Mesendoderm (in vitro differentiated cells): ENCODE data around the gene KIAA1549.
"Not testable (repeated sequence)": the region's sequence is repeated elsewhere in the genome, so short reads cannot be mapped to it uniquely, and the experiment has no call there.

ENCODE experiments used
- DNase-seq: peaks from one replicate; pipeline ENCODE4 v3.0.0; 2013
- H2AK5ac ChIP-seq: 2 replicates; pipeline ENCODE4 v1.6.1; 2013; ENCODE audit warnings: low read length, inconsistent platforms
- H2BK120ac ChIP-seq: 2 replicates; pipeline ENCODE4 v1.6.1; 2013; ENCODE audit warnings: low read depth, mild to moderate bottlenecking, low read length, moderate library complexity, mixed read lengths
- H2BK15ac ChIP-seq: replicated peaks from 2 replicates; pipeline ENCODE4 v1.6.1; 2013; ENCODE audit warnings: low read depth, mild to moderate bottlenecking, moderate library complexity
- H2BK5ac ChIP-seq: 2 replicates; pipeline ENCODE4 v1.6.1; 2013; ENCODE audit warnings: low read length, inconsistent platforms
- H3K18ac ChIP-seq: 2 replicates; pipeline ENCODE4 v1.6.1; 2013; ENCODE audit warnings: mild to moderate bottlenecking, low read length, mixed read lengths
- H3K23ac ChIP-seq: one replicate; pipeline ENCODE4 v1.6.1; 2013; ENCODE audit warnings: low read length
- H3K27ac ChIP-seq: 2 replicates; pipeline ENCODE4 v1.5.1; 2013; ENCODE audit warnings: low read depth, mild to moderate bottlenecking, inconsistent platforms, low read length, moderate library complexity
- H3K27me3 ChIP-seq: 2 replicates; pipeline ENCODE4 v1.6.1; 2013; ENCODE audit warnings: low read length, control low read depth, mild to moderate bottlenecking, inconsistent platforms; ENCODE audit not compliant: insufficient read depth, poor library complexity
- H3K36me3 ChIP-seq: 2 replicates; pipeline ENCODE4 v1.6.1; 2013; ENCODE audit warnings: low read length, inconsistent platforms; ENCODE audit not compliant: control insufficient read depth, insufficient read depth
- H3K4ac ChIP-seq: one replicate; pipeline ENCODE4 v1.6.1; 2013; ENCODE audit warnings: low read depth, mild to moderate bottlenecking, low read length, moderate library complexity
- H3K4me1 ChIP-seq: 2 replicates; pipeline ENCODE4 v1.6.1; 2013; ENCODE audit warnings: low read depth, low read length, inconsistent platforms; ENCODE audit not compliant: control insufficient read depth
- H3K4me2 ChIP-seq: 2 replicates; pipeline ENCODE4 v1.6.1; 2013; ENCODE audit warnings: low read length
- H3K4me3 ChIP-seq: 2 replicates; pipeline ENCODE4 v1.5.1; 2013; ENCODE audit warnings: mild to moderate bottlenecking, low read length
- H3K56ac ChIP-seq: one replicate; pipeline ENCODE4 v1.6.1; 2013; ENCODE audit warnings: low read length
- H3K79me1 ChIP-seq: 2 replicates; pipeline ENCODE4 v1.6.1; 2013; ENCODE audit warnings: low read length, inconsistent platforms
- H3K79me2 ChIP-seq: 2 replicates; pipeline ENCODE4 v1.6.1; 2013; ENCODE audit warnings: mild to moderate bottlenecking, low read length; ENCODE audit not compliant: control insufficient read depth, insufficient read depth
- H3K9ac ChIP-seq: 2 replicates; pipeline ENCODE4 v1.6.1; 2013; ENCODE audit warnings: low read length, inconsistent platforms
- H4K5ac ChIP-seq: one replicate; pipeline ENCODE4 v1.6.1; 2013; ENCODE audit warnings: low read length
- H4K8ac ChIP-seq: one replicate; pipeline ENCODE4 v1.6.1; 2013; ENCODE audit warnings: low read depth, mild to moderate bottlenecking, control low read depth, low read length, moderate library complexity
- whole genome bisulfite sequencing: extraction: QIAGEN DNeasy Blood & Tissue Kit; methylation state at CpG from one replicate; pipeline ENCODE4 v1.1.7; 2013; ENCODE audit warnings: low lambda C conversion rate, missing lambda C conversion rate; ENCODE audit not compliant: insufficient coverage; ENCODE audit errors: extremely low coverage; 5-methylcytosine and 5-hydroxymethylcytosine counted together

Gene KIAA1549

DNA sequence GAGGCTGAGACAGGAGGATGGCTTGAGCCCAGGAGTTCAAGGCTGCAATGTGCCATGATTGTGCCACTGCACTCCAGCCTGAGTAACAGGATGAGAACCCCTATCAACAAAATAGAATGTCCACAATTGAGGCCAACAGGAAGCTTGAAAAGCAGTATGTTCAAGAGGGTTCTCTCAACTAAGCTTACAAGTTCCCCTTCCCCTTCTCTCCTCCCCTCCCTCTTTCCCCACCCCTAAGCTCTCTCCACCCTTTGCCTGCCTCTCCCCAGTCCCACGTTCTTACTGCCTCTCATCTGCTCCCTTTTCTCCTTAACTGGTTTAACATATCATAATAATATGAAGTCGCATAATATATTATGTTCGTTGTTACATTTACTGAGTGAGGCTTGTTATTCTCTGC is 35.4 kb downstream of the KIAA1549 start:
- H3K79me1 ChIP-seq = peaks cover 5% of the 10 kb centered on the region
- WGBS = no CpG with 5 or more reads among the region's 3 CpGs

DNA sequence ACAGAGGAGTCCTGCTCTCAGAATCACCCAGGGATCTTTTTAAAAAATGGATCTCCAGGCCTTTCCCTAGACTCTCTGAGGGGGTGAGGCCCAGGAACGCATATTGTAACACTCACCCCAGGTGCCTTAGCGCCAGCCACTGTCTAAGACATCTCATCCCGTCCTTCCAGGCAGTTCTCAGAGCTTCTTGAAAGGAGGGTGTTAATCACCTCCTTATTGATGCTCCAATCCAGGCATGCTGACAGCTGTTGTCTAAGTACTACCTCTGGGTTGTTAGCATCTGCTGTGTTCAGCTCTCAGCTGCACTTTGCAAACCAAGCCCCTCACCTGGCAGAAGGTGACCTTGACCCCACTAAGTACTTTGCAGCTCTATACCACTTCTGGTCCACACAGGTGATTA is 36.0 kb downstream of the KIAA1549 start:
- Histone ChIP-seq H3K4me1 (peaks cover 4% of the 10 kb centered on the region), H3K4me2 (no peak overlapping the region), H2AK5ac (no peak overlapping the region), H3K4me3 (no peak overlapping the region), H3K36me3 (no peaks in the 10 kb centered on the region), H3K9ac (no peak overlapping the region), H3K18ac (no peak overlapping the region), H4K8ac (no peak overlapping the region), H3K27ac (no peak overlapping the region), H2BK5ac (no peak overlapping the region), H3K27me3 (no peaks in the 10 kb centered on the region), H4K5ac (no peak overlapping the region), H3K79me1 (peaks cover 5% of the 10 kb centered on the region), H3K79me2 (no peaks in the 10 kb centered on the region), H3K56ac (no peak overlapping the region), H2BK120ac (no peak overlapping the region), H3K4ac (no peak overlapping the region), H2BK15ac (no peak overlapping the region), H3K23ac (no peak overlapping the region)
- WGBS = no CpG with 5 or more reads among the region's 3 CpGs
- peak; percentile 81 for DNase-seq

More for the DNA sequence above, 35.4 kb downstream of the KIAA1549 start:
- Histone ChIP-seq H3K9ac (no peak overlapping the region), H3K4me1 (peaks cover 4% of the 10 kb centered on the region), H3K36me3 (no peaks in the 10 kb centered on the region), H2BK120ac (no peak overlapping the region), H4K8ac (no peak overlapping the region), H4K5ac (no peak overlapping the region), H2BK15ac (no peak overlapping the region), H3K4me2 (no peak overlapping the region), H3K79me2 (no peaks in the 10 kb centered on the region), H3K27ac (no peak overlapping the region), H3K18ac (no peak overlapping the region), H3K4ac (no peak overlapping the region), H3K27me3 (no peaks in the 10 kb centered on the region), H3K23ac (no peak overlapping the region), H3K56ac (no peak overlapping the region), H2BK5ac (no peak overlapping the region), H2AK5ac (no peak overlapping the region), H3K4me3 (no peak overlapping the region)
- no peak for DNase-seq

DNA sequence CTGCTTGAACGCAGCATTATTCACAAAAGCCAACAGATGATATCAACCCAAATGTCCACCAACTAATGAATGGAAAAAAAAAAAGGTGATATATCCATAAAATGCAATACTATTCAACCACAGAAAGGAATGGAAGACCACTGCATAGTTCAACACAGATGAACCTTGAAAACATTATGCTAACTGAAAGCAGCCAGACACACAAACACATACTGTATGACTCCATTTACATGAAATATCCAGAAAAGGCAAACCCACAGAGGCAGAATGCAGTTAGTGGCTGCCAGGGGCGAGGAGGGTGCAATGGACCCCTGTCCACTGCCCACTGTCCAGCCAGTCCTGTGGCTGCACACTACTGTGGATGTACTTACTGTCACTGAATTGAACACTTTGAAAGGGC is 36.6 kb downstream of the KIAA1549 start:
- Histone ChIP-seq H4K5ac (no peak overlapping the region), H4K8ac (no peak overlapping the region), H3K79me2 (no peaks in the 10 kb centered on the region), H3K4me1 (peaks cover 4% of the 10 kb centered on the region), H3K4me2 (no peak overlapping the region), H3K4ac (no peak overlapping the region), H3K27me3 (no peaks in the 10 kb centered on the region), H3K79me1 (peaks cover 4% of the 10 kb centered on the region), H3K18ac (no peak overlapping the region), H3K23ac (no peak overlapping the region), H3K27ac (no peak overlapping the region), H2BK120ac (no peak overlapping the region), H2BK15ac (no peak overlapping the region), H3K56ac (no peak overlapping the region), H3K36me3 (no peaks in the 10 kb centered on the region), H3K9ac (no peak overlapping the region), H2BK5ac (no peak overlapping the region), H3K4me3 (no peak overlapping the region), H2AK5ac (no peak overlapping the region)
- no CpG with 5 or more reads among the region's 2 CpGs for WGBS
- no peak for DNase-seq

DNA sequence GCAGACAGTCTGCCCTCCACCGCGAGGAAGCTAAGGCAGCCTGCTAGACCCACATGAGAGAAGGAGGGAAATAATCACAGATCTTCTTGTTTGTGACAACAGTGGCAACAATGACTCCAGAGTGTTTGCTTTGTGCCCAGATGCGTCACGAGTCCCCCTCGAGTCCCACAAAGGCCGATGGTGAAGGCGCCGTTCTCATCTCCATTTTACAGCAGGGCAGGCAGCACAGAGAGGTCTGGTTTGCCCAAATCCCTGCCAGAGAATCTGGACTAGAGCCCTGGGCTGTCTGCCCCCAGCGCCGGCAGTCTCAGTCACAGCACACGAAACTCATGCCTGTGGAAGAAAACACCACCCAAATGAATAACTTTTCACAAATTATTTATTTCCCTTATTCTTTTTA is 38.1 kb downstream of the KIAA1549 start:
- H3K18ac ChIP-seq = no peak overlapping the region
- H3K4ac ChIP-seq = no peak overlapping the region
- no CpG with 5 or more reads among the region's 11 CpGs for WGBS
- no peak for DNase-seq
- H3K27me3 ChIP-seq = no peaks in the 10 kb centered on the region
- H3K9ac ChIP-seq = no peak overlapping the region
- H3K4me1 ChIP-seq = peaks cover 4% of the 10 kb centered on the region
- peaks cover 2% of the 10 kb centered on the region for H3K79me1 ChIP-seq
- H2AK5ac ChIP-seq = no peak overlapping the region
- H4K8ac ChIP-seq = no peak overlapping the region
- no peak overlapping the region for H3K23ac ChIP-seq
- no peak overlapping the region for H2BK5ac ChIP-seq
- H3K4me3 ChIP-seq = no peak overlapping the region
- H2BK15ac ChIP-seq = no peak overlapping the region
- no peak overlapping the region for H2BK120ac ChIP-seq
- no peaks in the 10 kb centered on the region for H3K36me3 ChIP-seq
- H3K56ac ChIP-seq = no peak overlapping the region
- no peak overlapping the region for H3K27ac ChIP-seq
- no peak overlapping the region for H3K4me2 ChIP-seq
- H4K5ac ChIP-seq = no peak overlapping the region
- no peaks in the 10 kb centered on the region for H3K79me2 ChIP-seq

DNA sequence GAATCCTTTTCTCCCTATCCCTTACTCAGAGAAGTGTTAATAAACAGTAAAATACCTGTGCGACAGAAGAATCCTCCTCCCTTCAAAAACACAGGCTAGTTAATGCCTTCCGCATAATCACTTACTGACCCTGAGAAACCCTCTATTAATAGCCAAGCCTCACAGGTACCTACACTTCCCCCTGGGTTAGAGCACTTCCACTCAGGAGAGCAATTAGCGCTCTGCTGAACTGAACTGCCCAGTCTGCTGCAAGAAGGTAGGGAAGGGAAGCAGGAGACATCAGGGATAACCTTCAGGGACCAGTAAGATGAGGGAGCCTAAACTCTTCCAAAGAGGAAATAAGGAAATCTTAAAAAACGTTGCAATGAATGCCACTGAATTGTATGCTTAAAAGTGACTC is 39.6 kb downstream of the KIAA1549 start:
- WGBS = no CpG with 5 or more reads among the region's 4 CpGs
- H2BK120ac ChIP-seq = no peak overlapping the region
- DNase-seq = no peak

DNA sequence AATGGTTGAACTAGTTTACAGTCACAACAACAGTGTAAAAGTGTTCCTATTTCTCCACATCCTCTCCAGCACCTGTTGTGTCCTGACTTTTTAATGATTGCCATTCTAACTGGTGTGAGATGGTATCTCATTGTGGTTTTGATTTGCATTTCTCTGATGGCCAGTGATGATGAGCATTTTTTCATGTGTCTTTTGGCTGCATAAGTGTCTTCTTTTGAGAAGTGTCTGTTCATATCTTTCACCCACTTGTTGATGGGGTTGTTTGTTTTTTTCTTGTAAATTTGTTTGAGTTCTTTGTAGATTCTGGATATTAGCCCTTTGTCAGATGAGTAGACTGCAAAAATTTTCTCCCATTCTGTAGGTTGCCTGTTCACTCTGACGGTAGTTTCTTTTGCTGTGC is 40.6 kb downstream of the KIAA1549 start:
- H2BK15ac ChIP-seq, H3K18ac ChIP-seq, H3K4ac ChIP-seq, DNase-seq, H3K56ac ChIP-seq, H4K5ac ChIP-seq, H3K36me3 ChIP-seq, H2BK120ac ChIP-seq, H3K79me1 ChIP-seq, H3K27ac ChIP-seq, H3K9ac ChIP-seq, H2AK5ac ChIP-seq, H3K4me3 ChIP-seq, H3K4me2 ChIP-seq, H3K23ac ChIP-seq, H2BK5ac ChIP-seq, H3K27me3 ChIP-seq, H3K4me1 ChIP-seq, H3K79me2 ChIP-seq, H4K8ac ChIP-seq: not testable (repeated sequence)
- no CpG with 5 or more reads among the region's 1 CpG for WGBS

More for the DNA sequence above, 39.6 kb downstream of the KIAA1549 start:
- Histone ChIP-seq H4K8ac (no peak overlapping the region), H3K18ac (no peak overlapping the region), H3K79me1 (peaks cover 1% of the 10 kb centered on the region), H2BK15ac (no peak overlapping the region), H3K27me3 (no peaks in the 10 kb centered on the region), H2AK5ac (no peak overlapping the region), H3K27ac (no peak overlapping the region), H3K9ac (no peak overlapping the region), H3K4ac (no peak overlapping the region), H3K4me2 (no peak overlapping the region), H2BK5ac (no peak overlapping the region), H4K5ac (no peak overlapping the region), H3K4me3 (no peak overlapping the region), H3K36me3 (no peaks in the 10 kb centered on the region), H3K79me2 (no peaks in the 10 kb centered on the region), H3K4me1 (peaks cover 4% of the 10 kb centered on the region), H3K56ac (no peak overlapping the region), H3K23ac (no peak overlapping the region)
